ENCODE results near the gene ITPRIP. TPM values are rescaled to one million over a fixed set of nuclear protein-coding genes. Genes with fewer than 3 reads are reported as not detected.

The ITPRIP gene
- total RNA-seq, 4 donors from 2014 or later, result 1.8 to 25.1 (median 6.6) TPM

DNA sequence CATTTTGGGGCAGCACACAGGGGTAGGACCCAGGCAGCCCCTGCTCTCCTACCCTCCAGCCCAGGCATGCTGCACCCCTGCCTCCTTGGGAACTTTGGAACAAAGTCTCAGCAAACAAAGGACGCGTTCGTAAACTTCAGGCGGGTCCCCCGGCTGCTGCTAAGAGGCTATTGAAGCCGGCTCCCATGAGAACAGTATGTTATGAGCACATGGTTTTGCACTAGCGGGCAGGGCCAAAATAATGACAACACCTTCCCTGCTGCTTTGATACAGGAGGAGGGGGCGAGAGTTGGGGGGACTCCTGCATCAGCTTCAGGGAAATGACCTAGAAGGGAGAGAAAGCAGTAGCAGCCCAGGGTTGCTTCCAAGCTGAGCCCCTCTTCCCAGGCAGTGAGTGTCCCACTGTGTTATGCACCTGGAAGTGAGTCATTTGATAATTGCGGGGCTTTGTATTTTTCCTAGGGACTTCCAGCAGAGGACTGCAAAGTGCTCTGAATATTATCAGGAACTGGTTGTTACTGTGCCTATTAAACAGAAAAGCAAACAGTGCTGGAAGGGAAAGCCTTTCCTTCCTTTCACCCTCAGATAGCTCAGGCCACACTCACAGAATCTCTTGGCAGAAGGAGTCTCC lies 6.9 kb downstream of the ITPRIP start:
- peak; percentile 45 for DNase-seq
- 32 to 60% methylated on average over 3 to 9 of the region's 9 CpGs for WGBS, 2 donors (ENCODE audit: low coverage in 1 of 2)
- H3K27me3 ChIP-seq, result no peaks in the 10 kb centered on the region
- no peaks in the 10 kb centered on the region for H3K36me3 ChIP-seq
- TF ChIP-seq EP300 (IDR thresholded peaks at IDR 0.05; ENCODE audit: low read depth), result no peak
- no peak for TF ChIP-seq POLR2A (IDR thresholded peaks at IDR 0.05)
- no peak for TF ChIP-seq CTCF (IDR thresholded peaks at IDR 0.05)
- peak in 1 of 3 donors; percentile 16 for TF ChIP-seq POLR2AphosphoS5 (IDR thresholded peaks at IDR 0.05)
- peak overlapping the region in 1 of 4 donors; percentile 13 for H3K4me3 ChIP-seq
- in situ Hi-C loops (cut with MboI; ENCODE audit: low pct_ligation_motif_present in 1 of 4, low pct_unique_long_range_greater_than_20kb in 1 of 4, low sequenced_read_pairs in 3 of 4), result no loop called here
- no peaks in the 10 kb centered on the region for H3K9me3 ChIP-seq
- peak overlapping the region; percentile 74 to 90 (median 82) for H3K27ac ChIP-seq
- peaks cover 55 to 96% (median 66%) of the 10 kb centered on the region in 4 donors for H3K4me1 ChIP-seq
- intact Hi-C loops (cut with DNase I; ENCODE audit: low total_unique reads), result no loop called here

DNA sequence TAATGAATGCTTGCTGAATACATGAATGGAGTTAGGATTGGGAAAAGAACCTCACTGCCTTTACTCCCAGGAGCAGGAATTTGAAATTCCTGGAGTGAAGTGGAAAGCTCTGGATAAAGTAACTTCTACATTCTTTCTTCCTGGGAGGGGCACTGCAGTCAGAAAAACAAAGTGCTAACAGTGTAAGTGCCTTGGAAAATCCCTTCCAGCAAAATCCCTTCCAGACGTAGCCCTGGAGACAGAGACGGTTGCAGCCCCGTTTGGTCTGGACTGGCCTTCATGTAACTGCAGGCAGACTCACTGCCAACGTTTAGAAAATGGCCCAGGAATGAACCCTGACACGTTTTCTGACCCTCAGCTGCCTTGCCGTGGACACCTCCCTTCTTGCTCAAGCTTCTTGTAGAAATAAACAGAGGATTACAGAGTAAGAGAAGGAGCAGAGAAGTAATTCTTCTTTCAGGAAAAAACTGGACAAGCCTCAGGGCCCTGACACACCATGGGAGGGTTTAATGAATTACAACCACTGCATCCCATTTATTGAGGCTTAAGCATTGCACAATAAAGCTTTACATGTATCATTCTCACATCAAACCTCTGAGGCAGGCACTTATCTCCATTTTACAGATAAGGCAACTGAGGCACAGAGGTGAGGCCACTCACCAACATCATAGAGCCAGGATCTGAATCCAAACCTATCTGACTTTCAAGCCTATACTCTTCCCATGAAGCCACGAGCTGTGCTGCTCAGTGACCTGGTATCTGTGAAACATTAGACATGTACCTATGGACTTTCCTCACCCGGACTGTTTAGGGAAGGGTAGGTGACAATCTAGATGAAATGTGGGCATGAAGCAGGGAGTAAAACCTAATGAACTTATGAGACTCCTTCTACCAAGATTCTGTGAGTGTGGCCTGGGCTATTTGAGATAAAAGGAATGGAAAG lies 7.8 kb downstream of the ITPRIP start:
- in situ Hi-C loops (cut with MboI; ENCODE audit: low pct_ligation_motif_present in 1 of 4, low pct_unique_long_range_greater_than_20kb in 1 of 4, low sequenced_read_pairs in 3 of 4), result no loop called here
- intact Hi-C loops (cut with DNase I; ENCODE audit: low total_unique reads), result no loop called here
- peaks cover 59 to 96% (median 71%) of the 10 kb centered on the region in 4 donors for H3K4me1 ChIP-seq
- peak in 1 of 3 donors; percentile 39 for TF ChIP-seq POLR2AphosphoS5 (IDR thresholded peaks at IDR 0.05)
- no peak for TF ChIP-seq EP300 (IDR thresholded peaks at IDR 0.05; ENCODE audit: low read depth)
- H3K27me3 ChIP-seq, result no peaks in the 10 kb centered on the region
- WGBS, 2 donors (ENCODE audit: low coverage in 1 of 2), result 20 to 27% methylated on average over 1 to 8 of the region's 8 CpGs
- H3K36me3 ChIP-seq, result no peaks in the 10 kb centered on the region
- H3K4me3 ChIP-seq, result no peak overlapping the region
- no peaks in the 10 kb centered on the region for H3K9me3 ChIP-seq
- H3K27ac ChIP-seq, result peak overlapping the region; percentile 74 to 90 (median 82)
- peak; percentile 54 for DNase-seq

DNA sequence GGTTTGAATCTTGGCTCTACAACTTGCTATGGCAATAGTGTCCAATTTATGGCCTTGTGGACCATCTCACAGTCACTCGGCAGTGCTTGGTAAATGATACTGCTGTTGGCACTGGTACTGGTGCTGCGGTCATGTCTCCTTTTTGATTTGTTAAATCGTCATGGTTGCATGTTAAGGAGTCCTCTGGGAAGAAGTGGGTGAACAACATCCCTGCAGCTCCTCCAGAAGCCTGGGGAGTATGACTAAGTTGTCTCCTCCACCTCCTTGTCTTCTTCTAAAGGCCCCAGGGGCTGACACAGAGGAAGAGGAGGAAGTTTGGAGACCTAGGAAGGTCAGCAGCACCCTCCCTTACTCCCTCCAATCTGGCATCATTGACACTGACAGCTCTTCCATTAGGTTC lies 8.5 kb downstream of the ITPRIP start:
- H3K27ac ChIP-seq, result peak overlapping the region; percentile 74 to 90 (median 82)
- H3K27me3 ChIP-seq, result no peaks in the 10 kb centered on the region
- intact Hi-C loops (cut with DNase I; ENCODE audit: low total_unique reads) (no loop called here), in situ Hi-C loops (cut with MboI; ENCODE audit: low pct_ligation_motif_present in 1 of 4, low pct_unique_long_range_greater_than_20kb in 1 of 4, low sequenced_read_pairs in 3 of 4) (no loop called here)
- no peak for TF ChIP-seq POLR2A (IDR thresholded peaks at IDR 0.05)
- no peak for TF ChIP-seq POLR2AphosphoS5 (IDR thresholded peaks at IDR 0.05)
- no peak for TF ChIP-seq EP300 (IDR thresholded peaks at IDR 0.05; ENCODE audit: low read depth)
- TF ChIP-seq CTCF (IDR thresholded peaks at IDR 0.05), result no peak
- 76% methylated on average over 3 of the region's 3 CpGs; no CpG with 5 or more reads in 1 of the 2 donors for WGBS, 2 donors (ENCODE audit: low coverage in 1 of 2)
- H3K9me3 ChIP-seq, result no peaks in the 10 kb centered on the region
- H3K36me3 ChIP-seq, result no peaks in the 10 kb centered on the region
- peaks cover 59 to 97% (median 76%) of the 10 kb centered on the region in 4 donors for H3K4me1 ChIP-seq
- no peak overlapping the region for H3K4me3 ChIP-seq
- no peak for DNase-seq

DNA sequence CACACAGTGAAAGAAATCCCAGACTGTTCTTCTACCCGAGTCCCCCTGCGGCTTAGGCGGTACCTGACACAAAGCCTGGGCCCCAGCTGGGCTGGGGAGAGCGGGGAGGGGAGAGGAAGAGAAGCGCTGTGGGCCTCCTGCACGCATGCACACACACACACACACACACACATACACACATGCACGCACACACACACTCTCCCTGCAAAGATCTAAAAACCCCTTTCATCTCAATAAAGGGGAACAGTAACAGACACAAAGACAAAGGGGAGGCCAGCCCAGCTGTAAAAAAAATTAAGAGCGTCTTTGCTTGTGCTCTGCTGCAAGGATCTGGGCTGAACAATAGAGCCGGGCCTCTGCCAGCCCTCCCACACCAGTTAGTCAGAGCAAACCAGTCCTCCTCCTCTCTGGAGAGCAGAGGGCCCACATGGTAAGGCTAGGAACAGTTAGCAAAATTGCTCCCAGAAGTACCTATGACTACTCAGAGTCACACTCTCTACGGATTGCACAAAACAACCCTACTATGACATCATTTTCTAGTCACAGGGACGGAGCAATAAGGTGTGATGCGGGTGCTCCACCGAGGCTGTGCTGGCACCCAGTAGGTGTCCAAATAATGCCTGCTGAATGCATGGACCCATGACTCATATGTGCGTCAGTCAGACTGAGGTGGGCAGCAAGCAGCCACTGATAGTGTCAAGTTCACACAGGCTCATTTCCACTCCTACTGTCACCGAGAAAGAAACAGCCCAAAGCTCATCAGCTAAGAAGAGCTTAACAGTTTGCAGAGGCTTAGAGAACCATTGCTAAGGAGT lies 9.2 kb downstream of the ITPRIP start:
- in situ Hi-C loops (cut with MboI; ENCODE audit: low pct_ligation_motif_present in 1 of 4, low pct_unique_long_range_greater_than_20kb in 1 of 4, low sequenced_read_pairs in 3 of 4), result no loop called here
- Histone ChIP-seq H3K9me3 (no peaks in the 10 kb centered on the region), H3K4me3 (peak overlapping the region in 1 of 4 donors; percentile 15), H3K4me1 (peaks cover 54 to 97% (median 76%) of the 10 kb centered on the region in 4 donors), H3K27ac (peak overlapping the region; percentile 74 to 90 (median 82)), H3K36me3 (no peaks in the 10 kb centered on the region), H3K27me3 (no peaks in the 10 kb centered on the region)
- intact Hi-C loops (cut with DNase I; ENCODE audit: low total_unique reads), result no loop called here
- DNase-seq, result no peak
- peak in 1 of 3 donors; percentile 32 for TF ChIP-seq POLR2AphosphoS5 (IDR thresholded peaks at IDR 0.05)
- TF ChIP-seq CTCF (IDR thresholded peaks at IDR 0.05), result no peak
- 42% methylated on average over 15 of the region's 15 CpGs; no CpG with 5 or more reads in 1 of the 2 donors for WGBS, 2 donors (ENCODE audit: low coverage in 1 of 2)
